HCT116 (cell line): ENCODE measurements around the gene OMP.

Source experiments
- EGR1 ChIP-seq: IDR thresholded peaks from 2 replicates; pipeline ENCODE4 v1.6.1; 2012; ENCODE audit warnings: low read depth
- EZH2 ChIP-seq: fragments of 200-600 bp; sonication (generic); IDR thresholded peaks from 2 replicates; pipeline ENCODE4 v1.6.1; 2017; ENCODE audit warnings: antibody characterized with exemption, mixed run types
- EZH2phosphoT487 ChIP-seq: fragments of 200-600 bp; IDR thresholded peaks from 2 replicates; pipeline ENCODE4 v1.6.1; 2018; ENCODE audit warnings: antibody characterized with exemption, borderline replicate concordance
- JUND ChIP-seq: IDR thresholded peaks from 2 replicates; pipeline ENCODE4 v1.6.1; 2012
- POLR2A ChIP-seq: IDR thresholded peaks from 2 replicates; pipeline ENCODE4 v1.7.0; 2011; ENCODE audit warnings: borderline replicate concordance; ENCODE audit not compliant: insufficient read depth, insufficient read length; ENCODE audit errors: extremely low read depth
- POLR2AphosphoS5 ChIP-seq: IDR thresholded peaks from 2 replicates; pipeline ENCODE4 v1.6.1; 2011; ENCODE audit warnings: mild to moderate bottlenecking, low read depth, low read length, moderate library complexity
- ZNF274 ChIP-seq: fragments of 200-500 bp; sonication (Bioruptor generic); IDR thresholded peaks from 2 replicates; pipeline ENCODE4 v1.6.1; 2014; ENCODE audit warnings: mild to moderate bottlenecking, low read depth, low read length, inconsistent platforms
- TF ChIP-seq, protein P1 (sequence below): IDR thresholded peaks from 2 replicates; pipeline ENCODE4 v1.6.1; 2012; ENCODE audit warnings: low read depth
- TF ChIP-seq, protein P2 (sequence below): IDR thresholded peaks from 2 replicates; pipeline ENCODE4 v1.6.1; 2012
- TF ChIP-seq, protein P3 (sequence below), 3 experiments: fragments of 200-600 bp in 1 of 3; sonication (generic) in 1 of 3; IDR thresholded peaks in 2 of 3; conservative IDR thresholded peaks in 1 of 3; 2 replicates each; pipeline ENCODE4 v1.5.1; 2012 to 2017; ENCODE audit warnings: low read depth in 2 of 3, low read length in 2 of 3, antibody characterized with exemption in 1 of 3, borderline replicate concordance in 1 of 3, control low read depth in 1 of 3, mild to moderate bottlenecking in 1 of 3, mixed read lengths in 1 of 3, mixed run types in 1 of 3, moderate library complexity in 1 of 3; ENCODE audit not compliant: insufficient read depth in 1 of 3

DNA sequence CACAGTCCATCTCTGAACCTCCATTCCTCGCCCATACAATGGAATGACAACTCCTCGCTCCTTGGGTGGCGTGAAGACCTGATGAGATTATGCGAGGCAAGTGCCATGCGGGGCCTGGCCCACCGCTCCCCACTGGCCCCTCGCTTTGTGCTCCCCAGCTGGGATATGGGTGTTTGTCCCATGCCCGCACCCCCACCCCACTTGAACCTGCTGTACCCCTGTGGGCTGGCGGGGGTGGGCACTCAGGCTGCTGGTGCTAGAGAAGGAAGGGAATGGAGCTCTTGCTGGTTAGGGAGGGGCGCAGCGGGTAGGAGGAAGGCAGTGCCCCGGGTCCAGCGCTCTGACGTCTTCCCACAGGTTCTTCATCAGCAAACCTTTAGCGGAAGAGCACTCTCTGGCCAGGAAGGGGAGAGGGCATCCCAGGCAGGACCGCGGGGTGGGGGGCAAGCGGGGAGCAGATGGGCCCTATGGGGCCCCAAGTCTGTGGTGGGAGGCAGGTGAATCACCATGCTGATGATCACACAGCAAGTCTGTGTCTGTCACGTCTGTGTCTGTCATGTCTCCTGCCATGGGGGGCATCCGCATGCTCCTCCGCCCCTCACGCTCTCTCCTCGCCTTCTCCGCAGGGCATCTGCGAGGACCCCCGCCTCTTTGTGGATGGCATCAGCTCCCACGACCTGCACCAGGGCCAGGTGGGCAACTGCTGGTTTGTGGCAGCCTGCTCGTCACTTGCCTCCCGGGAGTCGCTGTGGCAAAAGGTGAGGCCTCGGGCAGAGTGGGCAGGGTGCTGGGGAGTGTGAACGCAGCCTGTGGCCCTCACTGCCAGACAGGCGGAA lies 9.4 kb upstream of the OMP start:
- TF ChIP-seq EZH2: no peak
- no peak for TF ChIP-seq POLR2AphosphoS5
- TF ChIP-seq, protein P1, sequence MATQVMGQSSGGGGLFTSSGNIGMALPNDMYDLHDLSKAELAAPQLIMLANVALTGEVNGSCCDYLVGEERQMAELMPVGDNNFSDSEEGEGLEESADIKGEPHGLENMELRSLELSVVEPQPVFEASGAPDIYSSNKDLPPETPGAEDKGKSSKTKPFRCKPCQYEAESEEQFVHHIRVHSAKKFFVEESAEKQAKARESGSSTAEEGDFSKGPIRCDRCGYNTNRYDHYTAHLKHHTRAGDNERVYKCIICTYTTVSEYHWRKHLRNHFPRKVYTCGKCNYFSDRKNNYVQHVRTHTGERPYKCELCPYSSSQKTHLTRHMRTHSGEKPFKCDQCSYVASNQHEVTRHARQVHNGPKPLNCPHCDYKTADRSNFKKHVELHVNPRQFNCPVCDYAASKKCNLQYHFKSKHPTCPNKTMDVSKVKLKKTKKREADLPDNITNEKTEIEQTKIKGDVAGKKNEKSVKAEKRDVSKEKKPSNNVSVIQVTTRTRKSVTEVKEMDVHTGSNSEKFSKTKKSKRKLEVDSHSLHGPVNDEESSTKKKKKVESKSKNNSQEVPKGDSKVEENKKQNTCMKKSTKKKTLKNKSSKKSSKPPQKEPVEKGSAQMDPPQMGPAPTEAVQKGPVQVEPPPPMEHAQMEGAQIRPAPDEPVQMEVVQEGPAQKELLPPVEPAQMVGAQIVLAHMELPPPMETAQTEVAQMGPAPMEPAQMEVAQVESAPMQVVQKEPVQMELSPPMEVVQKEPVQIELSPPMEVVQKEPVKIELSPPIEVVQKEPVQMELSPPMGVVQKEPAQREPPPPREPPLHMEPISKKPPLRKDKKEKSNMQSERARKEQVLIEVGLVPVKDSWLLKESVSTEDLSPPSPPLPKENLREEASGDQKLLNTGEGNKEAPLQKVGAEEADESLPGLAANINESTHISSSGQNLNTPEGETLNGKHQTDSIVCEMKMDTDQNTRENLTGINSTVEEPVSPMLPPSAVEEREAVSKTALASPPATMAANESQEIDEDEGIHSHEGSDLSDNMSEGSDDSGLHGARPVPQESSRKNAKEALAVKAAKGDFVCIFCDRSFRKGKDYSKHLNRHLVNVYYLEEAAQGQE: no peak
- TF ChIP-seq, protein P2, sequence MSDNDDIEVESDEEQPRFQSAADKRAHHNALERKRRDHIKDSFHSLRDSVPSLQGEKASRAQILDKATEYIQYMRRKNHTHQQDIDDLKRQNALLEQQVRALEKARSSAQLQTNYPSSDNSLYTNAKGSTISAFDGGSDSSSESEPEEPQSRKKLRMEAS: no peak
- TF ChIP-seq, protein P3, sequence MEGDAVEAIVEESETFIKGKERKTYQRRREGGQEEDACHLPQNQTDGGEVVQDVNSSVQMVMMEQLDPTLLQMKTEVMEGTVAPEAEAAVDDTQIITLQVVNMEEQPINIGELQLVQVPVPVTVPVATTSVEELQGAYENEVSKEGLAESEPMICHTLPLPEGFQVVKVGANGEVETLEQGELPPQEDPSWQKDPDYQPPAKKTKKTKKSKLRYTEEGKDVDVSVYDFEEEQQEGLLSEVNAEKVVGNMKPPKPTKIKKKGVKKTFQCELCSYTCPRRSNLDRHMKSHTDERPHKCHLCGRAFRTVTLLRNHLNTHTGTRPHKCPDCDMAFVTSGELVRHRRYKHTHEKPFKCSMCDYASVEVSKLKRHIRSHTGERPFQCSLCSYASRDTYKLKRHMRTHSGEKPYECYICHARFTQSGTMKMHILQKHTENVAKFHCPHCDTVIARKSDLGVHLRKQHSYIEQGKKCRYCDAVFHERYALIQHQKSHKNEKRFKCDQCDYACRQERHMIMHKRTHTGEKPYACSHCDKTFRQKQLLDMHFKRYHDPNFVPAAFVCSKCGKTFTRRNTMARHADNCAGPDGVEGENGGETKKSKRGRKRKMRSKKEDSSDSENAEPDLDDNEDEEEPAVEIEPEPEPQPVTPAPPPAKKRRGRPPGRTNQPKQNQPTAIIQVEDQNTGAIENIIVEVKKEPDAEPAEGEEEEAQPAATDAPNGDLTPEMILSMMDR (IDR thresholded peaks at IDR 0.05 in 2 of 3, conservative IDR thresholded peaks at IDR 0.05 in 1 of 3; ENCODE audit: borderline replicate concordance in 1 of 3, insufficient read depth in 1 of 3, low read depth in 2 of 3, low read length in 2 of 3): no peak
- no peak for TF ChIP-seq EGR1
- no peak for TF ChIP-seq EZH2phosphoT487
- TF ChIP-seq JUND: no peak
- no peak for TF ChIP-seq ZNF274
- no peak for TF ChIP-seq POLR2A
